ENCODE data around the gene TET2.

- TF ChIP-seq CTCF (IDR thresholded peaks at IDR 0.05) (no peak), EP300 (IDR thresholded peaks at IDR 0.05) (no peak), POLR2A (IDR thresholded peaks at IDR 0.05) (no peak)
Observed at GRCh38 chr4:105166066-105166465, 19.4 kb downstream of the TET2 start.
